PC-9 (cell line): ENCODE results near the gene RNF13. TPM values are rescaled to one million over a fixed set of nuclear protein-coding genes. Genes with fewer than 3 reads are reported as not detected.

ENCODE experiments used
- BruUV-seq: library from RNA; stranded (reverse); fragments of 400-500 nt; replicated peaks from 2 replicates; lab custom pipeline; 2021; lab: Mats Ljungman, UMichigan
- CTCF ChIA-PET: fragments of 300-600 bp; sonication (Branson Sonifier 250); formaldehyde crosslinking; loops from one replicate; lab custom pipeline; 2022; ENCODE audit warnings: antibody characterized with exemption; lab: Charles Lee
- POLR2A ChIA-PET: fragments of 300-600 bp; sonication (Branson Sonifier 250); formaldehyde crosslinking; loops from one replicate; lab custom pipeline; 2022; ENCODE audit warnings: antibody characterized with exemption; ENCODE audit not compliant: unreplicated experiment; lab: Charles Lee
- DNase-seq, 2 experiments: peaks; one replicate each; pipeline versions ENCODE4 v3.0.0 to v3.0.0-alpha.2; 2015 to 2022; ENCODE audit warnings: mixed read lengths in 1 of 2
- H2AFZ ChIP-seq: fragments of 200-600 bp; sonication (generic); 2 replicates; pipeline ENCODE4 v1.8.1; 2017; ENCODE audit warnings: antibody characterized with exemption
- H3F3A ChIP-seq: fragments of 200-600 bp; sonication (generic); 2 replicates; pipeline ENCODE4 v1.8.1; 2017; ENCODE audit warnings: antibody characterized with exemption, mild to moderate bottlenecking, low read depth; ENCODE audit not compliant: insufficient read depth
- H3K27ac ChIP-seq: fragments of 200-600 bp; sonication (generic); 2 replicates; pipeline ENCODE4 v1.6.1; 2016; ENCODE audit warnings: mixed run types
- H3K27me3 ChIP-seq: fragments of 200-600 bp; sonication (generic); 2 replicates; pipeline ENCODE4 v1.6.1; 2016; ENCODE audit warnings: low read depth, mixed run types; ENCODE audit not compliant: insufficient read depth
- H3K36me3 ChIP-seq: fragments of 200-600 bp; sonication (generic); 2 replicates; pipeline ENCODE4 v1.6.1; 2016; ENCODE audit warnings: low read depth, mixed run types
- H3K4me1 ChIP-seq: fragments of 200-600 bp; sonication (generic); replicated peaks from 2 replicates; pipeline ENCODE4 v1.6.1; 2016; ENCODE audit warnings: mixed run types; ENCODE audit not compliant: insufficient read depth
- H3K4me2 ChIP-seq: fragments of 200-600 bp; sonication (generic); 2 replicates; pipeline ENCODE4 v1.6.1; 2017; ENCODE audit warnings: mixed run types
- H3K4me3 ChIP-seq: fragments of 200-600 bp; sonication (generic); 2 replicates; pipeline ENCODE4 v1.6.1; 2016; ENCODE audit warnings: mixed run types
- H3K79me2 ChIP-seq: fragments of 200-600 bp; sonication (generic); 2 replicates; pipeline ENCODE4 v1.6.1; 2017; ENCODE audit warnings: low read depth, mixed run types
- H3K9me2 ChIP-seq: fragments of 200-600 bp; sonication (generic); 2 replicates; pipeline ENCODE4 v1.8.1; 2017; ENCODE audit warnings: mild to moderate bottlenecking; ENCODE audit not compliant: insufficient read depth
- H3K9me3 ChIP-seq: fragments of 200-600 bp; sonication (generic); 2 replicates; pipeline ENCODE4 v1.8.1; 2016; ENCODE audit warnings: low read depth; ENCODE audit not compliant: insufficient read depth
- H4K20me1 ChIP-seq: fragments of 200-600 bp; sonication (generic); 2 replicates; pipeline ENCODE4 v1.8.1; 2017; ENCODE audit not compliant: insufficient read depth
- CTCF ChIP-seq: fragments of 200-600 bp; sonication (generic); conservative IDR thresholded peaks from 2 replicates; pipeline ENCODE4 v1.6.1; 2017; ENCODE audit warnings: mixed run types, antibody characterized with exemption, mild to moderate bottlenecking, moderate library complexity
- EZH2 ChIP-seq: fragments of 200-600 bp; sonication (generic); IDR thresholded peaks from 2 replicates; pipeline ENCODE4 v1.8.0; 2017; ENCODE audit warnings: antibody characterized with exemption, low read depth
- intact Hi-C: fragments of 100-400 bp; cut with micrococcal nuclease; formaldehyde crosslinking; loops from one replicate; pipeline ENCODE4 v1.10.0; 2022; ENCODE audit not compliant: unreplicated experiment
- total RNA-seq: library from RNA; stranded (reverse); gene quantifications from 2 replicates; pipeline ENCODE4 v1.2.3, GENCODE V29; 2021

Gene RNF13
- total RNA-seq, 1 experiment from 2014 or later, result 65.0 TPM

DNA sequence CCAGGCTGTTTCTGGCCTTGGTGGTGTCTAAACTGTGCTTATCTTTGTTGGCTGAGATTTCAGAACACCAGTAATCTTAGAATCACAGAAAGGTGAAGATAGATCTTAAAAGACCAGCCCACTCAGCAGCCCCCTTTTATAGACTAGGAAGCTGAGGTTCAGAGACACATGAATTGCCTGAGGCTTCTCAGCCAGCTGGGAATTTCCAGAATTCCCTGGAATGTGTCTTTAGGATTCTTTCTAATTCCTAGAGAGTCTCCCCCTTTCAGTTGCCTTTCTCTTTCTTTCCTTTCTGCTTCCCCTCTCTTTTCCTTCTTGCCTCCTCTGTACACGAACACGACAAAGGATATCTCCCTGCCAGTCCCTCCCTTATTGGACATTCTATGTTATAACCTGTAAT, 40.2 kb upstream of the RNF13 start:
- Histone ChIP-seq H3K27ac (no peak overlapping the region), H3K36me3 (no peaks in the 10 kb centered on the region), H2AFZ (no peak overlapping the region), H3K9me2 (0 out of 2 replicates have a peak, but pooled peaks cover 4% of the 10 kb centered on the region), H4K20me1 (no peaks in the 10 kb centered on the region), H3K27me3 (no peaks in the 10 kb centered on the region), H3K9me3 (no peaks in the 10 kb centered on the region), H3K4me3 (no peak overlapping the region), H3F3A (no peaks in the 10 kb centered on the region), H3K4me2 (no peak overlapping the region), H3K4me1 (peaks cover 4% of the 10 kb centered on the region; the same call in 1 of the 2 replicates), H3K79me2 (no peaks in the 10 kb centered on the region)
- intact Hi-C loops, result loop anchor here (5.0 kb wide), 1 partner anchor 261 kb away; no protein-coding TSS in a partner anchor
- no peak for DNase-seq
- TF ChIP-seq EZH2 (no peak), CTCF (no peak)
- no TSS peak for BruUV-seq
- ChIA-PET CTCF (interaction anchor here (0.5 to 4.0 kb wide), 2 partner anchors 35 to 197 kb away, joined by 3 to 24 read pairs; no protein-coding TSS in a partner anchor), POLR2A (no interaction called here)

GRCh38 chr3:149776170-149776569, 36.8 kb upstream of the RNF13 start:
- Histone ChIP-seq H3K9me3 (no peaks in the 10 kb centered on the region), H4K20me1 (no peaks in the 10 kb centered on the region), H3K27me3 (no peaks in the 10 kb centered on the region), H3K27ac (no peak overlapping the region), H3K4me1 (peaks cover 7% of the 10 kb centered on the region; the same call in 1 of the 2 replicates), H3K4me3 (no peak overlapping the region), H3K36me3 (no peaks in the 10 kb centered on the region), H2AFZ (no peak overlapping the region), H3K9me2 (0 out of 2 replicates have a peak, but pooled peaks cover 3% of the 10 kb centered on the region), H3F3A (no peaks in the 10 kb centered on the region), H3K79me2 (no peaks in the 10 kb centered on the region), H3K4me2 (no peak overlapping the region)
- ChIA-PET POLR2A (no interaction called here), CTCF (interaction anchor here (0.6 kb wide), 1 partner anchor 31 kb away, joined by 3 read pairs; no protein-coding TSS in a partner anchor)
- BruUV-seq, result no TSS peak
- TF ChIP-seq CTCF (no peak), EZH2 (no peak)
- no peak for DNase-seq
- intact Hi-C loops, result no loop called here

GRCh38 chr3:149777414-149778214, 35.4 kb upstream of the RNF13 start:
- CTCF ChIA-PET, result interaction anchor here (0.6 kb wide), 3 partner anchors 23 to 205 kb away, joined by 3 to 4 read pairs (median 3); no protein-coding TSS in a partner anchor
- H3K4me3 ChIP-seq, result no peak overlapping the region
- no peaks in the 10 kb centered on the region for H3F3A ChIP-seq
- H3K27me3 ChIP-seq, result no peaks in the 10 kb centered on the region
- H3K9me2 ChIP-seq, result no peaks in the 10 kb centered on the region
- H3K27ac ChIP-seq, result no peak overlapping the region
- BruUV-seq, result no TSS peak
- POLR2A ChIA-PET, result interaction anchor here (0.5 to 0.6 kb wide), 2 partner anchors 120 to 477 kb away, joined by 3 read pairs; partner anchors contain the start of gene WWTR1
- peak overlapping the region; percentile 17 for H2AFZ ChIP-seq
- H4K20me1 ChIP-seq, result no peaks in the 10 kb centered on the region
- H3K4me1 ChIP-seq, result peaks cover 7% of the 10 kb centered on the region; the same call in 1 of the 2 replicates
- H3K36me3 ChIP-seq, result no peaks in the 10 kb centered on the region
- H3K4me2 ChIP-seq, result 0 out of 2 replicates have a peak overlapping the region, but pooled peaks have one; percentile 13
- no peak for TF ChIP-seq EZH2
- TF ChIP-seq CTCF, result no peak
- H3K79me2 ChIP-seq, result no peaks in the 10 kb centered on the region
- intact Hi-C loops, result no loop called here
- no peaks in the 10 kb centered on the region for H3K9me3 ChIP-seq
- no peak for DNase-seq
